IPS DF 6.9 (cell line): ENCODE results near the gene GATAD2A.

Source experiments
- DNase-seq: peaks from one replicate; pipeline ENCODE4 v3.0.0-alpha.2; 2013; ENCODE audit warnings: low read depth, low spot score
- H3K27ac ChIP-seq: one replicate; pipeline ENCODE4 v1.5.1; 2013; ENCODE audit warnings: low read length, control low read depth
- H3K27me3 ChIP-seq: 2 replicates; pipeline ENCODE4 v1.6.1; 2013; ENCODE audit warnings: mild to moderate bottlenecking, low read length; ENCODE audit not compliant: control insufficient read depth, insufficient read depth
- H3K36me3 ChIP-seq: 2 replicates; pipeline ENCODE4 v1.6.1; 2013; ENCODE audit warnings: low read length; ENCODE audit not compliant: control insufficient read depth, insufficient read depth
- H3K4me1 ChIP-seq: 2 replicates; pipeline ENCODE4 v1.6.1; 2013; ENCODE audit warnings: low read length; ENCODE audit not compliant: control insufficient read depth, insufficient read depth
- H3K4me3 ChIP-seq: 2 replicates; pipeline ENCODE4 v1.5.1; 2013; ENCODE audit warnings: mild to moderate bottlenecking, low read length
- H3K9me3 ChIP-seq: 2 replicates; pipeline ENCODE4 v1.6.1; 2013; ENCODE audit warnings: low read length, inconsistent platforms; ENCODE audit not compliant: control insufficient read depth, insufficient read depth
- WGBS: extraction: QIAGEN DNeasy Blood & Tissue Kit; methylation state at CpG from one replicate; pipeline ENCODE4 v1.1.7; 2013; ENCODE audit warnings: mixed read lengths, missing lambda C conversion rate; ENCODE audit not compliant: insufficient read length, insufficient coverage; 5-methylcytosine and 5-hydroxymethylcytosine counted together

The GATAD2A gene

GRCh38 chr19:19422156-19422555 lies 16.7 kb downstream of the GATAD2A start:
- H3K27me3 ChIP-seq: no peaks in the 10 kb centered on the region
- no peaks in the 10 kb centered on the region for H3K36me3 ChIP-seq
- peaks cover 2% of the 10 kb centered on the region; the same call in 1 of the 2 replicates for H3K4me1 ChIP-seq
- no CpG with 5 or more reads among the region's 5 CpGs for WGBS
- no peak for DNase-seq
- H3K4me3 ChIP-seq: no peak overlapping the region
- no peak overlapping the region for H3K27ac ChIP-seq
- no peaks in the 10 kb centered on the region for H3K9me3 ChIP-seq

DNA sequence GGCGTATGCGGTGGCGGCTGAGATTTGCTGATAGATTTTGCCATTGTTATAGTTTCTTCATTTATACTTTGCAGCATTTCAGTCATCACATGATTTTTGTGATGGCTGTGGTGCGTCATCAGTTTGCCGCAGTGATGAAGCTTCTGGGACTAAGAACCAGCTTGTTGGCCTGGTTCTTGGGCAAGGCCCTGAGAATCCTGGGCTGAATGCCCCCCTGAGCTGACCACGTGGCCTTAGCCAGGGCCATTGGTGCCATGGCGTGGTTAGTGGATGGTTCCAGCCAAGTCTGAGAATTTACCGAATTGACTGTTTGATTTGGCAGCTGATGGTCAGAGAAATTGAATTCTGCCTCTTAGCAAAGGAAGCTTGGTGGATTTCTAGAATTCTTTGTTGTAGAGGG lies 17.8 kb downstream of the GATAD2A start:
- no peak for DNase-seq
- Histone ChIP-seq H3K4me3 (no peak overlapping the region), H3K4me1 (0 out of 2 replicates have a peak, but pooled peaks cover 2% of the 10 kb centered on the region), H3K27me3 (no peaks in the 10 kb centered on the region), H3K36me3 (no peaks in the 10 kb centered on the region), H3K9me3 (no peaks in the 10 kb centered on the region), H3K27ac (no peak overlapping the region)
- WGBS: no CpG with 5 or more reads among the region's 8 CpGs

DNA sequence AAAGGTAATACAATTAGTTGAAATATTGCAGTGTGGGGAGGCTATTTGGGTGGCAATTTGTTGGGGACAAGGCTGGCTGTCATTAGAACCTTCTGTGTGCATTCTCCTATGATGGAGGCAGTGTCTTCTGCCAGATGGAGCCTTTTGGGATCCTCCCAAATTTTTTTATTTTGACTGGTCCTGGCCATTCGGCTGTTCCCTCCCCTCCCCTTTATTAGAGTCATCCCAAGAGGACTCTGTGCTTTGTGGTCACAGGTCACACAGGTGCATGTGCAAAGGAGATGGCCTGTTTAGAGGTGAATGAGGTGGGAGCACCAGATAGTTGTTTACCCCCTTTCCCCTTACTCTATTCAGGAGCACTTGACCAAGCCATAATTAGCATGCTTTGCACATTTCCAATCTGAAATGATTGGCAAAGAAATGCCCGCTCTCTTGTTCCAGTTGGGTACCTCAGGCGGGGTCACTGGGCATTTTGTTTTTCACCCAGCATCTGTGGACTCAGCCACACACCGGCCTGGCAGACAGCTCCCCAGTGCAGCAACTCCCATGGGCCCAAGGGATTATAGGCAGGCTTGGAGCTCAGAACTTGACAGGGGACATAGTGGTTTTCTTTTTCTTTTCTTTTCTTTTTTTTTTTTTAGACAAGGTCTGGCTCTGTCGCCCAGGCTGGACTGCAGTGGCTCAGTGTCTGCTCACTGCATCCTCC lies 19.8 kb downstream of the GATAD2A start:
- Histone ChIP-seq H3K9me3 (no peaks in the 10 kb centered on the region), H3K27me3 (no peaks in the 10 kb centered on the region), H3K4me1 (0 out of 2 replicates have a peak, but pooled peaks cover 2% of the 10 kb centered on the region), H3K4me3 (no peak overlapping the region), H3K36me3 (no peaks in the 10 kb centered on the region), H3K27ac (no peak overlapping the region)
- no CpG with 5 or more reads among the region's 5 CpGs for WGBS
- DNase-seq: no peak

GRCh38 chr19:19426216-19426615 lies 20.7 kb downstream of the GATAD2A start:
- DNase-seq: no peak
- no CpG with 5 or more reads among the region's 6 CpGs for WGBS
- no peak overlapping the region for H3K4me3 ChIP-seq
- no peaks in the 10 kb centered on the region for H3K36me3 ChIP-seq
- H3K27me3 ChIP-seq: no peaks in the 10 kb centered on the region
- no peaks in the 10 kb centered on the region for H3K9me3 ChIP-seq
- H3K4me1 ChIP-seq: 0 out of 2 replicates have a peak, but pooled peaks cover 2% of the 10 kb centered on the region
- no peak overlapping the region for H3K27ac ChIP-seq

DNA sequence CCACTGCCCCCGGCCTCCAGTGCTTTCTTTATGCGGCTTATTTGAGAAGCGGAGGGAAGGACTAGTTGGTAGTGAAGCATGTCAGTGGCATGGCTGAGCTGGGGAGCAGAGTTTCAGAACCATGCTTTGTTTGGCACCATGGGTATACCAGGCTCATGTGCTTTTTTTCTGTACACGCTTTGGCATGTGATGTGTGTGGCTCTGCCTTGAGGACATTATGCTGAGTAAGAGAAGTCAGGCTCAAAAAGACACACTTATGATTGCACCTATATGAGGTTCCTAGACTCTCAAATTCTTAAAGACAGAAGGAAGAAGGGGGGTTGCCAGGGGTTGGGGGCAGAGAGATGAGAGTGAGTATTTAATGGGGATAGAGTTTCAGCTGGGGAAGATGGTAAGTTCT lies 21.3 kb downstream of the GATAD2A start:
- no peaks in the 10 kb centered on the region for H3K9me3 ChIP-seq
- H3K4me3 ChIP-seq: no peak overlapping the region
- H3K27me3 ChIP-seq: no peaks in the 10 kb centered on the region
- 0 out of 2 replicates have a peak, but pooled peaks cover 2% of the 10 kb centered on the region for H3K4me1 ChIP-seq
- no peak for DNase-seq
- H3K36me3 ChIP-seq: no peaks in the 10 kb centered on the region
- no CpG with 5 or more reads among the region's 4 CpGs for WGBS
- no peak overlapping the region for H3K27ac ChIP-seq

GRCh38 chr19:19427302-19427701 lies 21.8 kb downstream of the GATAD2A start:
- Histone ChIP-seq H3K4me3 (no peak overlapping the region), H3K36me3 (no peaks in the 10 kb centered on the region), H3K4me1 (0 out of 2 replicates have a peak, but pooled peaks cover 2% of the 10 kb centered on the region), H3K27me3 (no peaks in the 10 kb centered on the region), H3K9me3 (no peaks in the 10 kb centered on the region), H3K27ac (no peak overlapping the region)
- WGBS: no CpG with 5 or more reads among the region's 3 CpGs
- no peak for DNase-seq

DNA sequence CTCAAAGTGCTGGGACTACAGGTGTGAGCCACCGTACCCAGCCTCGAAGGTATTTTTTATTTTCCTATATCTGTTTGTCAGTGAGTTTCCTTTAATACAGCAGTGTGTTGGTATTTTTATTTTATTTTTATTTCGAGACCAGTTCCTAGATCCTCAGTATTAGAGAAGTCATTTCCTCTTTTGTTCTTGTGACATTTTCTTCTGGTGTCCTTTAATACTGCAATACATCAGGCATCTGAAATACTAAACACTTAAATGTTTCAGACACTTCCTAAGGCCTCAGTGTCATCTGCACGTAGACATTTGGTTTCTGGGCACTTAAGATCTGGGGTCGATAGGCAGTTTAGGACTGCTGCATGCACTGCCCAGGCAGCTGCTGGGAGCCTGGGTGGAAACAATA lies 22.5 kb downstream of the GATAD2A start:
- H3K9me3 ChIP-seq: no peaks in the 10 kb centered on the region
- no peak for DNase-seq
- H3K27ac ChIP-seq: no peak overlapping the region
- H3K36me3 ChIP-seq: no peaks in the 10 kb centered on the region
- no peak overlapping the region for H3K4me3 ChIP-seq
- no peaks in the 10 kb centered on the region for H3K27me3 ChIP-seq
- no CpG with 5 or more reads among the region's 5 CpGs for WGBS
- H3K4me1 ChIP-seq: 0 out of 2 replicates have a peak, but pooled peaks cover 2% of the 10 kb centered on the region

DNA sequence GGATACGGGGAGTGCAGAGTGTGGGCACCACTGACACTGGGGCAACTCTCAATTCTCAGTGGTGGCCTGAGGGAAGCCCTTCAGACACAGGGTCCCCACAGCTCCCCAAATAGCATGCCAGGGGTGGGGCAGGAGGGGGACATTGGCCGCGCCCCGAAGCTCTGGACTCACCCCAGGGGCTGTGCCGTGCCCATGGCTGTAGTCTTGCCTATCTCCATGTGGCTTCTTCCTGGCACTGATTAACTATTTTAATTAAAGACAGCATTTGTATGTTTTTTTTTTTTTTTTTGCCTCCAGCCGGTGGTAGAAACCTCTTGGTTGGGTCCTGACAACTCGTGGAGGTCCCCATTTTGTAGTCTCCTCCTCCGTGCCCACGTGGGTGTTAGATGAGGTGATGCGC lies 23.3 kb downstream of the GATAD2A start:
- Histone ChIP-seq H3K9me3 (no peaks in the 10 kb centered on the region), H3K4me1 (no peaks in the 10 kb centered on the region), H3K4me3 (no peak overlapping the region), H3K27ac (no peak overlapping the region), H3K27me3 (no peaks in the 10 kb centered on the region), H3K36me3 (no peaks in the 10 kb centered on the region)
- no CpG with 5 or more reads among the region's 10 CpGs for WGBS
- no peak for DNase-seq

GRCh38 chr19:19429361-19429760 lies 23.9 kb downstream of the GATAD2A start:
- Histone ChIP-seq H3K27me3 (no peaks in the 10 kb centered on the region), H3K4me1 (no peaks in the 10 kb centered on the region), H3K27ac (no peak overlapping the region), H3K9me3 (no peaks in the 10 kb centered on the region), H3K4me3 (no peak overlapping the region), H3K36me3 (no peaks in the 10 kb centered on the region)
- no peak for DNase-seq
- no CpG with 5 or more reads among the region's 12 CpGs for WGBS

- Histone ChIP-seq H3K36me3 (no peaks in the 10 kb centered on the region; the same call in 1 of the 2 replicates), H3K4me1 (no peaks in the 10 kb centered on the region), H3K27me3 (no peaks in the 10 kb centered on the region), H3K27ac (no peak overlapping the region), H3K9me3 (no peaks in the 10 kb centered on the region), H3K4me3 (no peak overlapping the region)
- no CpG with 5 or more reads among the region's 2 CpGs for WGBS
- no peak for DNase-seq
These were observed 27.3 kb downstream of the GATAD2A start for GRCh38 chr19:19432732-19433131.

DNA sequence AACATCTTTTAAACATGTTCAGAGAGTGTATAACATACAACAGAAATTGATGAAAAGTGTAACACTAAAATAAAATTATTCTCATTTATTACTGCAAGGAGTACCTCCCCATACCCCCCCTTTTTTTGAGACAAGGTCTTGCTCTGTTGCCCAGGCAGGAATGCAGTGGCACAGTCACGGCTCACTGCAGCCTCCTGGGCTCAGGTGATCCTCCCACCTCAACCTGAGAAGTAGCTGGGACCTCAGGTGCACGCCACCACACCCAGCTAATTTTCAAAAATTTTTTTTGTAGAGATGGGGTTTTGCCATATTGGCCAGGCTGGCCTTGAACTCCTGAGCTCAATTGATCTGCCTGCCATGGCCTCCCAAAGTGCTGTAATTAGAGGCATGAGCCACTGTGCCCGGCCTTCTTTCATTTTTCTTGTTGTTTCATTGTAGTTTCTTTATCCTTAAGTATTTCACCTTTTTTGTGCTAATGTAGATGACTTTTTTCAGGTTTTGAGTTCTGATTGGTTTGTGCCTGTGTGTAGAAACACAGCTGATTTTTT lies 28.3 kb downstream of the GATAD2A start:
- no CpG with 5 or more reads among the region's 3 CpGs for WGBS
- no peak for DNase-seq
- H3K4me1 ChIP-seq: no peaks in the 10 kb centered on the region
- no peaks in the 10 kb centered on the region for H3K9me3 ChIP-seq
- no peaks in the 10 kb centered on the region; the same call in 1 of the 2 replicates for H3K36me3 ChIP-seq
- H3K27ac ChIP-seq: no peak overlapping the region
- no peaks in the 10 kb centered on the region for H3K27me3 ChIP-seq
- H3K4me3 ChIP-seq: no peak overlapping the region
